ENCODE results near the gene TMEM252. TPM values are rescaled to one million over a fixed set of nuclear protein-coding genes. Genes with fewer than 3 reads are reported as not detected.

Gene TMEM252, protein sequence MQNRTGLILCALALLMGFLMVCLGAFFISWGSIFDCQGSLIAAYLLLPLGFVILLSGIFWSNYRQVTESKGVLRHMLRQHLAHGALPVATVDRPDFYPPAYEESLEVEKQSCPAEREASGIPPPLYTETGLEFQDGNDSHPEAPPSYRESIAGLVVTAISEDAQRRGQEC
- total RNA-seq, result not detected
- polyA plus RNA-seq (2013, experiment 1 of 2), result not detected
- polyA plus RNA-seq (2013, experiment 2 of 2), result not detected
- long read RNA-seq, experiment 1, result 0 reads
- long read RNA-seq, experiment 2, result 0 reads
- long read RNA-seq, experiment 3, result 0 reads
- long read RNA-seq, experiment 4, result 0 reads

GRCh38 chr9:68540712-68541535, at the start of gene TMEM252:
TMEM252 (minus strand) TSS chr9:68540883; CDS start chr9:68540814, 69 bp downstream.
- Histone ChIP-seq H3K9ac (ENCODE audit: extremely low read depth, low read length, poor library complexity, severe bottlenecking) (no peak within 1 kb of the TSS), H3K4me3 (ENCODE audit: low read length) (no peak within 1 kb of the TSS), H3K4me1 (ENCODE audit: control insufficient read depth, insufficient read depth, low read length) (no peaks in the 10 kb centered on the region), H3K9me3 (ENCODE audit: control insufficient read depth, low read length) (no peaks in the 10 kb centered on the region), H3K27me3 (ENCODE audit: control insufficient read depth, insufficient read depth, low read length, poor library complexity, severe bottlenecking) (peaks cover 56% of the 10 kb centered on the region), H3K36me3 (ENCODE audit: control insufficient read depth, insufficient read depth, low read length) (no peaks in the 10 kb centered on the region), H3K27ac (ENCODE audit: low read depth, low read length) (no peak within 1 kb of the TSS)
- TF ChIP-seq, protein P1, sequence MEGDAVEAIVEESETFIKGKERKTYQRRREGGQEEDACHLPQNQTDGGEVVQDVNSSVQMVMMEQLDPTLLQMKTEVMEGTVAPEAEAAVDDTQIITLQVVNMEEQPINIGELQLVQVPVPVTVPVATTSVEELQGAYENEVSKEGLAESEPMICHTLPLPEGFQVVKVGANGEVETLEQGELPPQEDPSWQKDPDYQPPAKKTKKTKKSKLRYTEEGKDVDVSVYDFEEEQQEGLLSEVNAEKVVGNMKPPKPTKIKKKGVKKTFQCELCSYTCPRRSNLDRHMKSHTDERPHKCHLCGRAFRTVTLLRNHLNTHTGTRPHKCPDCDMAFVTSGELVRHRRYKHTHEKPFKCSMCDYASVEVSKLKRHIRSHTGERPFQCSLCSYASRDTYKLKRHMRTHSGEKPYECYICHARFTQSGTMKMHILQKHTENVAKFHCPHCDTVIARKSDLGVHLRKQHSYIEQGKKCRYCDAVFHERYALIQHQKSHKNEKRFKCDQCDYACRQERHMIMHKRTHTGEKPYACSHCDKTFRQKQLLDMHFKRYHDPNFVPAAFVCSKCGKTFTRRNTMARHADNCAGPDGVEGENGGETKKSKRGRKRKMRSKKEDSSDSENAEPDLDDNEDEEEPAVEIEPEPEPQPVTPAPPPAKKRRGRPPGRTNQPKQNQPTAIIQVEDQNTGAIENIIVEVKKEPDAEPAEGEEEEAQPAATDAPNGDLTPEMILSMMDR (conservative IDR thresholded peaks at IDR 0.05), result no peak
- Mint-ChIP-seq H3K27ac (no peak within 1 kb of the TSS), H3K36me3 (ENCODE audit: low read depth) (no peaks in the 10 kb centered on the region), H3K9me3 (no peaks in the 10 kb centered on the region), H3K27me3 (ENCODE audit: insufficient read depth) (peaks cover 66% of the 10 kb centered on the region), H3K4me1 (no peaks in the 10 kb centered on the region), H3K4me3 (no peak within 1 kb of the TSS)
- 76 to 84% methylated on average over 6 to 8 of the region's 8 CpGs for WGBS, 2 experiments (ENCODE audit: insufficient coverage in 1 of 2, insufficient read length in 1 of 2)
- no peak for DNase-seq

- TF ChIP-seq, protein P1 (conservative IDR thresholded peaks at IDR 0.05), result no peak
- no peaks in the 10 kb centered on the region for H3K36me3 Mint-ChIP-seq (ENCODE audit: low read depth)
Measured at GRCh38 chr9:68585034-68585761, 44.5 kb upstream of the TMEM252 start.

More at GRCh38 chr9:68585034-68585761, 44.5 kb upstream of the TMEM252 start:
- H3K27me3 Mint-ChIP-seq (ENCODE audit: insufficient read depth), result peaks cover 18% of the 10 kb centered on the region
- no peak overlapping the region for H3K27ac Mint-ChIP-seq
- Histone ChIP-seq H3K27ac (ENCODE audit: low read depth, low read length) (no peak overlapping the region), H3K4me1 (ENCODE audit: control insufficient read depth, insufficient read depth, low read length) (no peaks in the 10 kb centered on the region), H3K36me3 (ENCODE audit: control insufficient read depth, insufficient read depth, low read length) (no peaks in the 10 kb centered on the region), H3K27me3 (ENCODE audit: control insufficient read depth, insufficient read depth, low read length, poor library complexity, severe bottlenecking) (no peaks in the 10 kb centered on the region), H3K9ac (ENCODE audit: extremely low read depth, low read length, poor library complexity, severe bottlenecking) (no peak overlapping the region), H3K9me3 (ENCODE audit: control insufficient read depth, low read length) (no peaks in the 10 kb centered on the region), H3K4me3 (ENCODE audit: low read length) (no peak overlapping the region)
- H3K4me3 Mint-ChIP-seq, result no peak overlapping the region
- DNase-seq, result no peak
- H3K4me1 Mint-ChIP-seq, result no peaks in the 10 kb centered on the region
- H3K9me3 Mint-ChIP-seq, result peaks cover 21% of the 10 kb centered on the region
- 83 to 100% methylated on average over 8 to 17 of the region's 19 CpGs for WGBS, 2 experiments (ENCODE audit: insufficient coverage in 1 of 2, insufficient read length in 1 of 2)
